ENCODE measurements around the gene ARRB1.

The ARRB1 gene

GRCh38 chr11:75244052-75244814 is 107.2 kb downstream of the ARRB1 start:
- no peak for DNase-seq

DNA sequence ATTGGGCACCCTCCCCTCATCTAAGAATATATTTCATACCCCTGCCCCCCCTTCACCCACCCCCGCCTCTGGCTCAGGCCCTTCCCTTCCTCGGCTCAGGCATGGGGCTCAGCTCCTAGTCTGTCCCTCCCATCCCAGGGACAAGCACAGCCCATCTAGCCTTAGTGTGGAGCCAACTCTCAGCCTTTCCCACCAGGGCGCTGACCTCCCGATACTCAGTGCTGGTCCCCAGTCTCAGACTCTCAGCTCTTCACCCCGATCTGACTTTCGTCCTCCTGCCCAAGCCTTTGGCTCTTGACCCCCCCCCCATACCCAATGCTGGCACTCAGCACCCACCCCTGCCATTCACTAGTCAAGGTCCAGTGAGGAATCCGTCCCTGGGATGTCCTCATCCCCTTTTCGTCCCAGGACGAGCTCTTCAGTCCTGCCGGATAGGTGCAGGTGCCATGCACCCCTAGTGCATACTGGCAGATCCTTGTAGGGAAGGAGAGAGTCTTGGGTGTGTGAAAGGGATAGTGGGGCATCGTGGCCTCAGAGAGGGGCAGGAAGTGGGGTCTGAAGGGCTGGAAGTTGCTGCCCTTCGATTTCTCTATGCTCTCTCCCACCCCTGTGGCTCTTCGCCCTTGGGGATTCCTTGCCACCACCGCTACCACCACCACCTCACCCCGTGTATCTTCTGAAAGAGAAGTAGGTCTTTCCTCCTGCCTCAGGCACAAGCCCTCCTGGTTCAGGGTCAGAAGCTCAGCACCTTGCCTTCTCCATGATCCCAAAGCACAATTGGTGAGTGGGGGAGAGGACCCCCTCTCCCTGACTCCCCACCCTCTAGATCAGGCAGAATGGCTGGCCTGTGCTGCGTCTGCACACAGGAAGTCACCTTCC is 108.5 kb downstream of the ARRB1 start:
- DNase-seq = no peak

DNA sequence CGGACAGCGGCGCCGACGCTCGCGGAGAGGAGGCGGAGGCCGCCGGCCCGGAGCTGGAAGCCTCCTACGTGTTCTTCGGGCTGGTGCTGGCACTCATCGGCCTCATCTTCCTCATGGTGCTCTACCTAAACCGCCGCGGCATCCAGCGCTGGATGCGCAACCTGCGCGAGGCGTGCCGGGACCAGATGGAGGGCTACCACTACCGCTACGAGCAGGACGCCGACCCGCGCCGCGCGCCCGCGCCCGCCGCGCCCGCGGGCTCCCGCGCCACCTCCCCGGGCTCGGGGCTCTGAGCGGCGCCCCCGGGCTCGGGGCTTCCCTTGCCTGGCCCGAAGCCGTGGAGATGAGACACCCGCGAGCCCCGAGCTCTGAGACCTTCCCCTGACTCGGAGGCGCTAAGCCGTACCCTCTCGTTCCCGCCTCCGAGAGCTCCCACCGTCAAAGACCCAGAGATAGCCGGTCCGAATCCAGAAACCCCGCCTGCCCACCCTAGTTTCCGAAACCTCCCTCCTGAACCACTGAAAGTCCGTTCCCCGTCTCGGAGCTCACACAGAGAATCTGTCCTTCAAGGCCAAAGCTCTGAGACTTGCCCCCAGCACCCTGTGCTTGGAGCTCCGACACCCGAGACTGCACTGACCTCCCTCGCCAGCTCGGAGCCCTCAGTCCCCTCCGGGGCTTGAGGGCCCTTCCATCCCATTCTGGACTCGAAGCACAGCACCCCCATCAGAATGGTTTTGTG is 109.4 kb downstream of the ARRB1 start:
- DNase-seq = no peak

DNA sequence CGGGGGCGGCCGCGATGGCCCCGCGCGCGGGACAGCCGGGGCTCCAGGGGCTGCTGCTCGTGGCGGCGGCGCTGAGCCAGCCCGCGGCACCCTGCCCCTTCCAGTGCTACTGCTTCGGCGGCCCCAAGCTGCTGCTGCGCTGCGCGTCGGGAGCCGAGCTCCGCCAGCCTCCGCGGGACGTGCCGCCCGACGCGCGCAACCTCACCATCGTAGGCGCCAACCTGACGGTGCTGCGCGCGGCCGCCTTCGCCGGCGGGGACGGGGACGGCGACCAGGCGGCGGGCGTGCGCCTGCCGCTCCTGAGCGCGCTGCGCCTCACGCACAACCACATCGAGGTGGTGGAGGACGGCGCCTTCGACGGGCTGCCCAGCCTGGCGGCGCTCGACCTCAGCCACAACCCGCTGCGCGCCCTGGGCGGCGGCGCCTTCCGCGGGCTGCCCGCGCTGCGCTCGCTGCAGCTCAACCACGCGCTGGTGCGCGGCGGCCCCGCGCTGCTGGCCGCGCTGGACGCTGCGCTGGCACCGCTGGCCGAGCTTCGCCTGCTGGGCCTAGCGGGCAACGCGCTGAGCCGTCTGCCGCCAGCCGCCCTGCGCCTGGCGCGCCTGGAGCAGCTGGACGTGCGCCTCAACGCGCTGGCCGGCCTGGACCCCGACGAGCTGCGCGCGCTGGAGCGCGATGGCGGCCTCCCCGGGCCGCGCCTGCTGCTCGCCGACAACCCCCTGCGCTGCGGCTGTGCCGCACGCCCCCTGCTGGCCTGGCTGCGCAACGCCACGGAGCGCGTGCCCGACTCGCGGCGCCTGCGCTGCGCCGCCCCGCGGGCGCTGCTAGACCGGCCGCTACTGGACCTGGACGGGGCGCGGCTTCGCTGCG is 110.2 kb downstream of the ARRB1 start:
- peak; percentile 24 to 63 for DNase-seq

- DNase-seq = no peak
Measured at GRCh38 chr11:75240311-75241035, 111.0 kb downstream of the ARRB1 start, which contains the start of gene TPBGL. TPBGL (plus strand) TSS chr11:75240774; CDS start chr11:75241050, 276 bp downstream.

GRCh38 chr11:75239531-75240290 is 111.8 kb downstream of the ARRB1 start:
- DNase-seq = no peak

GRCh38 chr11:75238595-75239440 is 112.6 kb downstream of the ARRB1 start:
- DNase-seq = no peak

DNA sequence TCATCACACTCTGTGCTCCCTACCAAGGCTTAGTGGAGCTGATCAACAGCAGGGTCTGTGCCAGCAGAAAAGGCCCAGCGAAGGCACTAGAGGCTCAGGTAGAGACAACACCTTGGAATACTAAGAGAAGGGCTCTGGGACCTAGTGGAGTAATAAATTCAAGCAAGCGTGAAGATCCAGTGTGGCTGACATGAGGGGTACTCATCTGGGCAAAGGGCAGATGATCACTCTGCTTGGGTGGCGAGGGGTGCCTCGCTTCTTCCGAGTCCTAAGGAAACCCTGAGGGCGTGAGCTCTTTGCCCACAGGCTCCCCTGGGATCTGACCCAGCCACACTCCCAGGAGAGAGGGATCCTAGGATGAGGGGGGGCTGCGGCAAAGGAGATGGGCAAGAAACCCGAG is 114.4 kb downstream of the ARRB1 start:
- DNase-seq = no peak

DNA sequence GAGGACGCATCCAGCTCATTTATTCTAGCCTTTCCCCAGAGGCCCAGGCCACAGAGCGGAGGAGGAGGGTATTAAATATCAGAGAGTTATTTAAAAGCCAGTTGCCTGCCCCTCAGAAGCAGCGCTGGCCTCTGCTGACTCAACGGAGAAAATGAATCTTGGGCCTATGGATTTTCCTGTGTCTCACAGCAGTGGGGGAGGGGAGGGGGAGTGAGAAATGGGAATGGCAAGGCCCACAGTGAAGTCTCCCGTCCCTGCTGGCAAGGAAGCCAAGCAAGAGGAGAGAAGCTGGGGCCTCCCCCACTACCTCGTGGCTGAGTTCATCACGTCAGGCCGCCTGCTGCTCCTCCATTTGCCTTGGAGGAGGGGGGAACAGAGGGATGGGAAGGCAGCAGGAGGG is 115.4 kb downstream of the ARRB1 start:
- no peak for DNase-seq

DNA sequence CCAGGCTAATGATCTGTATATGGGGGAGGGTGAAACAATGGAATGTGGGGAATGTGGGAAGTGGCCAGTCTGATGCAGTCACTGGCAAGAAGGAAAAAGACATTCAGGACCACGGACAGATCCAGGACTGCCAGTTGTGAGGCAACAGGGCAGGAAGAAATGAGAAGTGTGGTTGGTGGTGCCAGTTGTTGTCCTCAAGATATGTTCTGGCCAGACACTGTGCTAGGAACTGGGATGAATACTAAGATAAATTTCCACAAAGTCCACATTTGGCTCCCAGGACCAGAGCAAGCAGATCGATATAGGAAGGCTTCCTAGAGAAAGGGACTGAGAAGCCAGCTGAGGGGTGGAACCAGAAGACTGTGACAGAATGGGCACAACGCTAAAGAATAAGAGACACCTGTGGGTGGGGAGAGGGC is 117.7 kb downstream of the ARRB1 start:
- DNase-seq = no peak

DNA sequence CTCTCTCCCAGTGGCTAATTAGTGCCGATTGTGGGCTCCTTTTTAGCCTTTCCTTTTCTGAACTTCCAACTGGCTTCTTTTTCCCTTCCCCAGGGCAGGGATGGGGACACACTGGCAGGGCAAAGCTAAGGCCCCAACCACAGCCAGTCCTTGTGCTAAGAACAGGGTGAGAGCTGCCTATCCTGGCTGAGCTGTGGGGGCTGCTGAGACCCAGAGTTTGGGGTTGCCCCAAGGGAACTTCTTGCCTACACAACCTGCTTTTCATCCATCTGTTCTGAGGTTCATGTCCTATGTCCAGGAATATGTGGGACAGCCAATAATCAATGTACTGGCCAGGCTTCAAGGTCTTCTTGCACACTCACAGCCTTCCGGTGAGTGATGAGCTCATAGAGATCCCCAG is 120.8 kb downstream of the ARRB1 start:
- no peak for DNase-seq

GRCh38 chr11:75229466-75229865 is 122.0 kb downstream of the ARRB1 start:
- DNase-seq = no peak

- no peak for DNase-seq
Measured at GRCh38 chr11:75225794-75226193, 125.7 kb downstream of the ARRB1 start.

GRCh38 chr11:75223954-75224643 is 127.4 kb downstream of the ARRB1 start:
- no peak for DNase-seq

DNA sequence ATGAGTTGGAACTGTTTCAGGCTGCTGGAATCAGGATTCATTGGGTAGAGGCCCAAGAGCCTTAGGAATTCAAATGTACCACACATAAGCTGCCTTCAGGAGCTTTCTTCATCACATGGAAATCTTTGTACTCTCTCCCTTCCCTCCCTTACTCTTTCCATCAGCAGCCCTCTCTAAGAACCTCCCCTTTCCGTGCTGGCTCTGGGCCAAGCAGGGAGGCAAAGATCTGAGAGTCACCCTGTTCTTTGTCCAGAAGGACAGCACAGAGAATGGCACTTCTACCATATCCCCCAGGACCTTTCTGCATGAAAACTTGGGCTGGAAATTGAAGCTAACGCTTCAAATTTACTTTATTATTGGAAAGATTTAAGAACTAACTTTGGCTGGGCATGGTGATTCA is 131.6 kb downstream of the ARRB1 start:
- DNase-seq = no peak

GRCh38 chr11:75214843-75215242 is 136.6 kb downstream of the ARRB1 start:
- DNase-seq = no peak

- DNase-seq = peak; percentile 24 to 80
Measured at GRCh38 chr11:75214411-75214821, 137.0 kb downstream of the ARRB1 start.

Measured in bone marrow (tissue), 2 donors.